H9 (cell line): ENCODE measurements around the gene SH3BP2. TPM values are rescaled to one million over a fixed set of nuclear protein-coding genes. Genes with fewer than 3 reads are reported as not detected.
A peak's percentile ranks its signal among the peaks of the same experiment; 100 is the strongest.

Source experiments
- DNase-seq: peaks from one replicate; pipeline ENCODE4 v3.0.0-alpha.2; 2017
- H2AFZ ChIP-seq: one replicate; pipeline ENCODE4 v1.6.1; 2013; ENCODE audit warnings: mild to moderate bottlenecking, low read length, control low read depth, moderate library complexity
- H2AK5ac ChIP-seq: 2 replicates; pipeline ENCODE4 v1.6.1; 2013; ENCODE audit warnings: low read length, control low read depth, mixed read lengths; ENCODE audit not compliant: insufficient read length
- H2BK120ac ChIP-seq: one replicate; pipeline ENCODE4 v1.6.1; 2013; ENCODE audit warnings: low read depth, mild to moderate bottlenecking, low read length, control low read depth, inconsistent platforms; ENCODE audit not compliant: poor library complexity, severe bottlenecking
- H2BK12ac ChIP-seq: 2 replicates; pipeline ENCODE4 v1.6.1; 2013; ENCODE audit warnings: low read length, control low read depth, mixed read lengths, low read depth; ENCODE audit not compliant: insufficient read length
- H2BK15ac ChIP-seq: 2 replicates; pipeline ENCODE4 v1.6.1; 2013; ENCODE audit warnings: low read depth, low read length, control low read depth
- H2BK20ac ChIP-seq: one replicate; pipeline ENCODE4 v1.6.1; 2013; ENCODE audit warnings: low read depth, mild to moderate bottlenecking, low read length, control low read depth, inconsistent platforms; ENCODE audit not compliant: poor library complexity, severe bottlenecking
- H2BK5ac ChIP-seq: 2 replicates; pipeline ENCODE4 v1.6.1; 2013; ENCODE audit warnings: low read length, control low read depth, mixed read lengths; ENCODE audit not compliant: insufficient read length
- H3K14ac ChIP-seq: 2 replicates; pipeline ENCODE4 v1.6.1; 2013; ENCODE audit warnings: low read length, control low read depth; ENCODE audit not compliant: insufficient read depth
- H3K18ac ChIP-seq: 2 replicates; pipeline ENCODE4 v1.6.1; 2013; ENCODE audit warnings: low read depth, mild to moderate bottlenecking, mixed read lengths, low read length, control low read depth; ENCODE audit not compliant: insufficient read length
- H3K23ac ChIP-seq: 2 replicates; pipeline ENCODE4 v1.6.1; 2013; ENCODE audit warnings: low read length, control low read depth, mixed read lengths, low read depth; ENCODE audit not compliant: insufficient read length
- H3K23me2 ChIP-seq: 2 replicates; pipeline ENCODE4 v1.6.1; 2013; ENCODE audit warnings: low read depth, mild to moderate bottlenecking, mixed read lengths, low read length, control low read depth; ENCODE audit not compliant: insufficient read length, poor library complexity, severe bottlenecking
- H3K27ac ChIP-seq: 2 replicates; pipeline ENCODE4 v1.5.1; 2013; ENCODE audit warnings: low read length, control low read depth, mixed read lengths, low read depth; ENCODE audit not compliant: insufficient read length
- H3K27me3 ChIP-seq: 2 replicates; pipeline ENCODE4 v1.6.1; 2013; ENCODE audit warnings: low read length, control low read depth, inconsistent platforms; ENCODE audit not compliant: insufficient read depth
- H3K4ac ChIP-seq: 2 replicates; pipeline ENCODE4 v1.6.1; 2013; ENCODE audit warnings: low read depth, mild to moderate bottlenecking, control low read depth, inconsistent platforms, low read length, moderate library complexity
- H3K4me1 ChIP-seq: 2 replicates; pipeline ENCODE4 v1.6.1; 2013; ENCODE audit warnings: low read length, control low read depth, inconsistent platforms; ENCODE audit not compliant: insufficient read depth
- H3K4me2 ChIP-seq: 2 replicates; pipeline ENCODE4 v1.6.1; 2013; ENCODE audit warnings: low read length, control low read depth, mixed read lengths; ENCODE audit not compliant: insufficient read length, insufficient read depth
- H3K56ac ChIP-seq: 2 replicates; pipeline ENCODE4 v1.6.1; 2013; ENCODE audit warnings: low read depth, mild to moderate bottlenecking, mixed read lengths, low read length, control low read depth; ENCODE audit not compliant: insufficient read length
- H3K79me1 ChIP-seq: 2 replicates; pipeline ENCODE4 v1.6.1; 2013; ENCODE audit warnings: low read depth, mild to moderate bottlenecking, moderate library complexity, low read length, control low read depth, inconsistent platforms; ENCODE audit not compliant: insufficient read depth, poor library complexity, severe bottlenecking
- H3K79me2 ChIP-seq: 2 replicates; pipeline ENCODE4 v1.6.1; 2013; ENCODE audit warnings: low read length, control low read depth, inconsistent platforms; ENCODE audit not compliant: insufficient read depth
- H3K9ac ChIP-seq: 2 replicates; pipeline ENCODE4 v1.6.1; 2013; ENCODE audit warnings: low read length, control low read depth, mixed read lengths; ENCODE audit not compliant: insufficient read length; ENCODE audit errors: extremely low read depth
- H3K9me3 ChIP-seq: one replicate; pipeline ENCODE4 v1.6.1; 2013; ENCODE audit warnings: low read depth, low read length, inconsistent platforms; ENCODE audit not compliant: control insufficient read depth
- H3T11ph ChIP-seq: one replicate; pipeline ENCODE4 v1.6.1; 2013; ENCODE audit warnings: mild to moderate bottlenecking, low read length, control low read depth, inconsistent platforms
- H4K20me1 ChIP-seq: one replicate; pipeline ENCODE4 v1.6.1; 2013; ENCODE audit not compliant: control insufficient read depth, insufficient read length, insufficient read depth
- H4K5ac ChIP-seq: 2 replicates; pipeline ENCODE4 v1.6.1; 2013; ENCODE audit warnings: low read depth, mild to moderate bottlenecking, mixed read lengths, low read length, control low read depth; ENCODE audit not compliant: insufficient read length
- H4K8ac ChIP-seq: replicated peaks from 2 replicates; pipeline ENCODE4 v1.6.1; 2013; ENCODE audit warnings: low read length, control low read depth, mixed read lengths, low read depth; ENCODE audit not compliant: insufficient read length
- H4K91ac ChIP-seq: 2 replicates; pipeline ENCODE4 v1.6.1; 2013; ENCODE audit warnings: low read depth, mild to moderate bottlenecking, moderate library complexity, mixed read lengths, low read length, control low read depth; ENCODE audit not compliant: insufficient read length
- H3K27ac Mint-ChIP-seq, 3 experiments: 2 replicates in 2 of 3; 3 replicates in 1 of 3; pipeline ENCODE4 v1.8.0; 2020 to 2021; ENCODE audit warnings: mixed read lengths in 3 of 3, mild to moderate bottlenecking in 1 of 3, moderate library complexity in 1 of 3
- H3K27me3 Mint-ChIP-seq: 2 replicates; pipeline ENCODE4 v1.8.0; 2021; ENCODE audit warnings: low read depth, mild to moderate bottlenecking, moderate library complexity, mixed read lengths
- H3K36me3 Mint-ChIP-seq, 3 experiments: 2 replicates in 2 of 3; 3 replicates in 1 of 3; pipeline ENCODE4 v1.8.0; 2020 to 2021; ENCODE audit warnings: low read depth in 3 of 3, mixed read lengths in 3 of 3; ENCODE audit not compliant: insufficient read depth in 1 of 3
- H3K4me1 Mint-ChIP-seq, 2 experiments: 2 replicates each; pipeline ENCODE4 v1.8.0; 2020; ENCODE audit warnings: mixed read lengths in 2 of 2
- H3K4me3 Mint-ChIP-seq, 2 experiments: 2 replicates in 1 of 2; 3 replicates in 1 of 2; pipeline ENCODE4 v1.8.0; 2020 to 2021; ENCODE audit warnings: mild to moderate bottlenecking in 2 of 2, mixed read lengths in 2 of 2, moderate library complexity in 1 of 2
- H3K9me3 Mint-ChIP-seq, 2 experiments: 2 replicates in 1 of 2; 3 replicates in 1 of 2; pipeline ENCODE4 v1.8.0; 2020; ENCODE audit warnings: mild to moderate bottlenecking in 2 of 2, mixed read lengths in 2 of 2, moderate library complexity in 1 of 2
- WGBS: extraction: QIAGEN DNeasy Blood & Tissue Kit; methylation state at CpG from one replicate; pipeline ENCODE4 v1.1.7; 2013; ENCODE audit warnings: missing lambda C conversion rate, low lambda C conversion rate, mixed read lengths; ENCODE audit not compliant: insufficient read length; ENCODE audit errors: extremely low coverage; 5-methylcytosine and 5-hydroxymethylcytosine counted together
- total RNA-seq: library from RNA; stranded (reverse); gene quantifications from 2 replicates; pipeline ENCODE4 v1.2.1, GENCODE V29; 2021
- TF ChIP-seq, protein P1 (sequence below): fragments of 200-600 bp; sonication (generic); conservative IDR thresholded peaks from 3 replicates; pipeline ENCODE4 v1.8.0; 2021; ENCODE audit warnings: antibody characterized with exemption, mild to moderate bottlenecking

Gene SH3BP2
- total RNA-seq, 1 experiment from 2014 or later, result 37.6 TPM

DNA sequence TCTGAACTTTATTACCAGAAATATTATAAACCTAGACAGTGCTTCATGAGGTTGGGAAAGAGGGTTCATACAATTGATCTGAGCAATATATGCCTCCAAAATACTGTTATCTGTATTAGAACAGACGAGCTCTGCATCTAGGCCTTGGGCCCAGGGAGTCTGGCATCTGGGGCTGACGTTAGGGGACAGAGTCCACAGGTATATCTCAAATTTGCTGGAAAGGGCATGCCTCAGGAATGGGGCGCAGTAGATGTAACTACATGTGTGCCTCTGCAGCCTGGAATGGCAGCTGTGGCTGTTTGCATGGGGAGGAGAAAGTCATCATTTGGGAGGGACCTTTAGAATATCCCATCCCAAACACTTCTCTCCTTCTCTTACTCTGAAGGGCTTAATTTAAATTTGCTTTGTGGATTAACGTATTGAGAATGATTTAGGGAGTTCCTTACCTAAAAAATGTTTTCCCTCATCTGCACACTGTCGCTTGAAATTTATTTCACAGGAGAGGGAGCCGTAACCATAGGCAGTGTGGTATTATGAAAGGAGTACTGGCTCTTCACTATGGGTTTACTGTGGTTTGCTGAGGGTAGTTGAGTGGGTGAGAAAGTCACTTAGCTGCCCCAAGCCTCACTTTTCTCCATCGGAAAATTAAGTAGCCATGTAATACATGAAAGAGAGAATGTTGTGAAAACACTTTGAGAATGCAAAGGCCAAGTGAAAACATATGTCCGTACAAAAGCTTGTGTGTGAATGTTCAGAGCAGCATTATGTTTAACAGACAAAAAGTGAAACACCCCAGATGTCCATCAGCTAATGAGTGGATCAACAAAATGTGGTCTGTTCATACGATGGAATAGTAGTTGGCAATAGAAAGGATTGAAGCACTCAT, 56.6 kb downstream of the SH3BP2 start:
- no peak overlapping the region for H2AFZ ChIP-seq
- Mint-ChIP-seq H3K4me1 (peaks cover 18 to 24% of the 10 kb centered on the region in 2 experiments), H3K36me3 (peaks cover 3 to 12% (median 11%) of the 10 kb centered on the region in 3 experiments; a peak in 6 of 7 replicates), H3K4me3 (no peak overlapping the region), H3K27ac (peak overlapping the region in 2 of 3 experiments; percentile 21 to 68; a peak in 3 of 7 replicates), H3K27me3 (no peaks in the 10 kb centered on the region), H3K9me3 (no peaks in the 10 kb centered on the region; a peak in 1 of 5 replicates)
- H4K91ac ChIP-seq, result no peak overlapping the region
- no peaks in the 10 kb centered on the region for H4K20me1 ChIP-seq
- no peak overlapping the region for H3K23ac ChIP-seq
- H2AK5ac ChIP-seq, result no peak overlapping the region
- H4K8ac ChIP-seq, result no peak overlapping the region
- H3K4me1 ChIP-seq, result no peaks in the 10 kb centered on the region; the same call in 1 of the 2 replicates
- no peak overlapping the region for H3K9ac ChIP-seq
- no peak overlapping the region for H2BK12ac ChIP-seq
- H3T11ph ChIP-seq, result no peak overlapping the region
- no peak overlapping the region for H3K14ac ChIP-seq
- peaks cover 2% of the 10 kb centered on the region for H3K23me2 ChIP-seq
- H2BK15ac ChIP-seq, result no peak overlapping the region
- H3K9me3 ChIP-seq, result no peaks in the 10 kb centered on the region
- H2BK120ac ChIP-seq, result no peak overlapping the region
- H4K5ac ChIP-seq, result no peak overlapping the region
- peaks cover 26% of the 10 kb centered on the region for H3K79me2 ChIP-seq
- no peak overlapping the region for H3K4ac ChIP-seq
- H3K79me1 ChIP-seq, result peaks cover 6% of the 10 kb centered on the region
- H3K4me2 ChIP-seq, result no peak overlapping the region
- H3K27ac ChIP-seq, result no peak overlapping the region
- no peak overlapping the region for H3K56ac ChIP-seq
- no peaks in the 10 kb centered on the region for H3K27me3 ChIP-seq
- no peak overlapping the region for H3K18ac ChIP-seq
- no peak overlapping the region for H2BK5ac ChIP-seq
- H2BK20ac ChIP-seq, result no peak overlapping the region
- TF ChIP-seq, protein P1, sequence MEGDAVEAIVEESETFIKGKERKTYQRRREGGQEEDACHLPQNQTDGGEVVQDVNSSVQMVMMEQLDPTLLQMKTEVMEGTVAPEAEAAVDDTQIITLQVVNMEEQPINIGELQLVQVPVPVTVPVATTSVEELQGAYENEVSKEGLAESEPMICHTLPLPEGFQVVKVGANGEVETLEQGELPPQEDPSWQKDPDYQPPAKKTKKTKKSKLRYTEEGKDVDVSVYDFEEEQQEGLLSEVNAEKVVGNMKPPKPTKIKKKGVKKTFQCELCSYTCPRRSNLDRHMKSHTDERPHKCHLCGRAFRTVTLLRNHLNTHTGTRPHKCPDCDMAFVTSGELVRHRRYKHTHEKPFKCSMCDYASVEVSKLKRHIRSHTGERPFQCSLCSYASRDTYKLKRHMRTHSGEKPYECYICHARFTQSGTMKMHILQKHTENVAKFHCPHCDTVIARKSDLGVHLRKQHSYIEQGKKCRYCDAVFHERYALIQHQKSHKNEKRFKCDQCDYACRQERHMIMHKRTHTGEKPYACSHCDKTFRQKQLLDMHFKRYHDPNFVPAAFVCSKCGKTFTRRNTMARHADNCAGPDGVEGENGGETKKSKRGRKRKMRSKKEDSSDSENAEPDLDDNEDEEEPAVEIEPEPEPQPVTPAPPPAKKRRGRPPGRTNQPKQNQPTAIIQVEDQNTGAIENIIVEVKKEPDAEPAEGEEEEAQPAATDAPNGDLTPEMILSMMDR, result no peak
- WGBS, result no CpG with 5 or more reads among the region's 9 CpGs
- no peak for DNase-seq
